ENCODE results near the gene CFAP206.

Gene CFAP206

DNA sequence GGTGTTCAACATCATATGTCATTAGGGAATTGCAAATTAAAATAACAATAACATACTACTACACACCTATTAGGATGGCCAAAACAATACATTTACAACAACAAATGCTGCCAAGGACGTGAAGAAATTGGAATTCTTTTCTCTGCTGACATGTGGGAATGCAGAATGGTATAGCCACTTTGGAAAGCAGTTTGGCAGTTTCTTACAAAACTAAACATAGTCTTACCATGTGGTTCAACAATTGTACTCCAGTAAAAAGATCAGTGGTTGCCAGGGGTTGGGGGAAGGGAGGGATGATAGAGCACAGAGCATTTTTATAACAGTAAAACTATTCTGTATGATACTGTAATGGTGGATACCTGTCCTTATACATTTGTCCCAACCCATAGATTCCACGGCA is 12.3 kb upstream of the CFAP206 start:
- TF ChIP-seq, protein P1, sequence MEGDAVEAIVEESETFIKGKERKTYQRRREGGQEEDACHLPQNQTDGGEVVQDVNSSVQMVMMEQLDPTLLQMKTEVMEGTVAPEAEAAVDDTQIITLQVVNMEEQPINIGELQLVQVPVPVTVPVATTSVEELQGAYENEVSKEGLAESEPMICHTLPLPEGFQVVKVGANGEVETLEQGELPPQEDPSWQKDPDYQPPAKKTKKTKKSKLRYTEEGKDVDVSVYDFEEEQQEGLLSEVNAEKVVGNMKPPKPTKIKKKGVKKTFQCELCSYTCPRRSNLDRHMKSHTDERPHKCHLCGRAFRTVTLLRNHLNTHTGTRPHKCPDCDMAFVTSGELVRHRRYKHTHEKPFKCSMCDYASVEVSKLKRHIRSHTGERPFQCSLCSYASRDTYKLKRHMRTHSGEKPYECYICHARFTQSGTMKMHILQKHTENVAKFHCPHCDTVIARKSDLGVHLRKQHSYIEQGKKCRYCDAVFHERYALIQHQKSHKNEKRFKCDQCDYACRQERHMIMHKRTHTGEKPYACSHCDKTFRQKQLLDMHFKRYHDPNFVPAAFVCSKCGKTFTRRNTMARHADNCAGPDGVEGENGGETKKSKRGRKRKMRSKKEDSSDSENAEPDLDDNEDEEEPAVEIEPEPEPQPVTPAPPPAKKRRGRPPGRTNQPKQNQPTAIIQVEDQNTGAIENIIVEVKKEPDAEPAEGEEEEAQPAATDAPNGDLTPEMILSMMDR (IDR thresholded peaks at IDR 0.05; ENCODE audit: low read depth, low read length): no peak

DNA sequence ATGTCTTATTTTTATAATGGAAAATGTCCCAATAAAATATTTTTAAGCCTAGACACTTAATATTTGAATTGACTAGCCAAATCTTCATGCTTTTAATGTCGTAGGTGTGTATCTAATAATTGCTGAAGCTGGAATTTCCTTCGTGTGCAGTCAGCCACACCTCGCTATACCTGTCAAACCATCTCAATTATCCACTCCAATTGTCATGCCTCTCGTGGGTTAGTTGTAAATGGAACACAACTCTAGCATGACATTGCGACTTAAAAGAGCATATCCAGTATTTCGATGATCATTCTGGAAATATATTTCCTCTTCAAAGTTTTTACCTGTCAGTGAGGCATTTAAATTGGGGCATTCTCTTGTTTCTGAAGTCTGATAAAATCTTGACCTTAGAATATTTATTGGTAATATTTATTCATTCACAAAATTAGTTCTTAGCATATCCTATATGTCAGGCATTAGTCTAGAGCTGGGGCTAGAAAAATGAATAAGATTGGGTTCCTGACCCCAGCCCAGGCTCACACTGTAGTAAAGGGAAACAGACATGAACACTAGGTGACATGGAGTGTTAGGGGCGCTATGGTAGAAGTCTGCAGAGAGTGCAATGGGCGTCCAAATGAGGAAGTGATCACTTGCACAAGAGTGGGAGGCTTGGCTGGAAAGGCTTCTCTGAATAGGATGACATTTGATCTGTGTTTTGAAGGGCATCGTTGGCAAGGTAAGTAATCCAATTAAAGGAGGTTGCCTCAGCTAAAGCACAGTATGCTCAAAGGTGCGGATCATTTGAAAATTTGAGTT is 11.0 kb upstream of the CFAP206 start:
- TF ChIP-seq, protein P1 (IDR thresholded peaks at IDR 0.05; ENCODE audit: low read depth, low read length): no peak
- no peak overlapping the region for H3K4me3 ChIP-seq (ENCODE audit: low read depth, low read length)

More for the DNA sequence above, 12.3 kb upstream of the CFAP206 start:
- no peak overlapping the region for H3K4me3 ChIP-seq (ENCODE audit: low read depth, low read length)

DNA sequence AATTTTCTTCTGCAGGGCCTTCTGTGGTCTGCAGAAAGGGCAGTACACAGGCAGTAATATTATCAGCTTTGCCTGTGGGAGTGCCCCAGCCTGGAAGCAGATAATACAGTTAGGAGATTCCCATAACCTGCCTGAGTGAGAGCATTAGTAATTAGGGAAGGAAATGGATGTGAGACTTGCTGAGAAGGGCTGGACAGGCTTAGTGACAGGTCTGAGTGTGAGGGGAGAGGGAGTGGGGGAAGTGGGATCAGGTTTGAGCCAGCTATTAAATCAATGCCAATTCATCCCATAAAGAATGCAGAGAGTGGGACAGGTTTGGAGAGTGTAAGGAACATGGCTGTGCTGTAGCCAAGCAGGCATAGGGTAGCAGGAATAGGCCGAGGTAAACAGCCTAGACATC is 10.1 kb upstream of the CFAP206 start:
- no peak overlapping the region for H3K4me3 ChIP-seq (ENCODE audit: low read depth, low read length)
- TF ChIP-seq, protein P1 (IDR thresholded peaks at IDR 0.05; ENCODE audit: low read depth, low read length): no peak

DNA sequence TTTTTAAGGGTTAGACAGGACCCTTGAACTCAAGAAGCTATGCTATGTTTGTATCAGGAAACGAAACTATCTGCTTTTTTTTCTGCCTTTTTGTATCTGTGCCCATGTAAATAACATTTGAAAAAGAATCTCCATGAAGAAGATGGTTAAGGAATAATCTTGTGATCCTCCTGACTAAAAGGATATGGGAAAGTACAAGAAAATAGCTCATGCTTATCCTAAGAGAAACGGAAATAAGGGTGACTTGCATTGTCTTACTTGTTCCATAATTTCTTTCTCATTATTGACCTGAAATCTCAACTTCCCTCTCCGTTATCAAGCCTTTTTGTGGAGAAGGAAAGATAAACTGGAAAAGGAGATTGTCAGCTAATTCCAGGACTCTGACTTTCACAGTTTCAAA is 5.9 kb upstream of the CFAP206 start:
- TF ChIP-seq, protein P1 (IDR thresholded peaks at IDR 0.05; ENCODE audit: low read depth, low read length): no peak
- H3K4me3 ChIP-seq (ENCODE audit: low read depth, low read length): no peak overlapping the region

DNA sequence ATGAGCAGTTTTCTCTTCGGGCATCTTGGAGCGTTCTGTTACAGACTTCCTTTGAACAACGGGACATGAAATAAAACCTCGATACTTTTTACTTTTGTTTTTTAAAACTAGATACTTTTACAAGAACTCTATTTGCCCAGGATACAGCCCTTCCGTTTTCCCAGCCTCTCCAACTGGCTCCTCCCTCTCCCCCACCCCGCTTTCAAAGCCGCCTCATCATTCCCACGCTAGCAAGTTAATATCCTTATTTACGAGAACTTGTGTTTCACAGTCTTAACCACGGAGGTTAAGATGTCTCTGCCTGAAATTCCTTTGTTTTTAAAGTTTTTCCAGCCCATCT is 241 bp upstream of the CFAP206 start:
- TF ChIP-seq, protein P1 (IDR thresholded peaks at IDR 0.05; ENCODE audit: low read depth, low read length): no peak
- H3K4me3 ChIP-seq (ENCODE audit: low read depth, low read length): peak overlapping the region; percentile 67

DNA sequence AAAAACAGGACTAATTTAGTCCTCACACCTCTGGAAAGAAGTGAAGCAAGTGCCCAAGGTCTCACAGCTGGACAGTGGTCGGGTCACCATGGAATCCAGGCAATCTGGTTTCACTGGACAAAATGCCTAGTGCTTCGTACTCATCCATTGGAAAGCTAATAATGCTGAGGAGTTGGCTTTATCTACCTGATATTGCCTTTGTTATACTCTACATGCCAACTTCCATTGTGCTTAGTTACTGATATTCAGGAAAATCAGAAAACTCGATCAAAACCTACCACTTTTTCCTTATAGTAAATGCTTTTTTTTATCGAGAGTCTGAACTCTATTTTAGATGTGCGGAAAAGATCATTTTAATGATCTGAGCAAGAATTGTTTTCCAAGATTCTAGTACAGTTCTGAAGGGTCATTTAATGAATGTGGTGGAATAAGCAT is 966 bp downstream of the CFAP206 start:
- TF ChIP-seq, protein P1 (IDR thresholded peaks at IDR 0.05; ENCODE audit: low read depth, low read length): no peak
- peak overlapping the region; percentile 67 for H3K4me3 ChIP-seq (ENCODE audit: low read depth, low read length)

DNA sequence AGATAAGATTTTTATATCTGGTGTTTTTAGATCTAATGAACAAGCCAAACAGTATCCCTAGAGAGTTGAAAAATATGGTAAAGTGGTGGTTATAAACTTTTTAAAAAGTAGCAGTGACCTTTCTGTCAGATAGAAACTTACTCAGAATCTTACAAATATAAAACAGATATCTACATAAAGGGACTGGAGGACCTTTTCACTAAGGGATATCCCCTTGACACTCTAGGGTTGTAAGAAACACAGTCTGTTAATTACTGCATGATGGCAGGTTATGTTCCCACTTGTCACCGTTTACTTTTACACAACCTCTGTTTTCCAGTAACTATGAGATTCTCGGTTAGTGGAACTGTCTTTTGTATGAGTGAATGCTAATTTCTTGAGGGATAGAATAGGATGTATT is 11.5 kb downstream of the CFAP206 start:
- no peak overlapping the region for H3K4me3 ChIP-seq (ENCODE audit: low read depth, low read length)
- TF ChIP-seq, protein P1 (IDR thresholded peaks at IDR 0.05; ENCODE audit: low read depth, low read length): no peak
